HepG2 (cell line): ENCODE data around the gene EHD1. TPM values are rescaled to one million over a fixed set of nuclear protein-coding genes. Genes with fewer than 3 reads are reported as not detected.

Source experiments
- BHLHE40 ChIP-seq: IDR thresholded peaks from 2 replicates; pipeline ENCODE4 v1.6.1; 2011; ENCODE audit warnings: low read length, improper control_type of control experiment
- CC2D1A ChIP-seq: sonication (generic); formaldehyde crosslinking; IDR thresholded peaks from 2 replicates; pipeline ENCODE4 v1.8.1; 2023; ENCODE audit warnings: mild to moderate bottlenecking, missing genetic modification reagents
- GATAD1 ChIP-seq: IDR thresholded peaks from 2 replicates; pipeline ENCODE4 v1.6.1; 2016; ENCODE audit warnings: missing genetic modification reagents, missing compliant biosample characterization
- HINFP ChIP-seq: sonication (generic); formaldehyde crosslinking; IDR thresholded peaks from 2 replicates; pipeline ENCODE4 v1.4.0; 2020; ENCODE audit warnings: low read depth, mild to moderate bottlenecking, missing genetic modification reagents
- HMG20B ChIP-seq: conservative IDR thresholded peaks from 2 replicates; pipeline ENCODE4 v1.6.1; 2016; ENCODE audit warnings: missing genetic modification reagents, missing compliant biosample characterization
- HNF4A ChIP-seq: sonication (generic); formaldehyde crosslinking; IDR thresholded peaks from 2 replicates; pipeline ENCODE4 v1.4.0; 2020; ENCODE audit warnings: missing genetic modification reagents
- HNF4G ChIP-seq, 2 experiments: sonication (generic) in 1 of 2; formaldehyde crosslinking in 1 of 2; IDR thresholded peaks; 2 replicates each; pipeline versions ENCODE4 v1.4.0 to v1.6.1; 2011 to 2020; ENCODE audit warnings: borderline replicate concordance in 2 of 2, low read depth in 2 of 2, mild to moderate bottlenecking in 2 of 2, low read length in 1 of 2, missing genetic modification reagents in 1 of 2, moderate library complexity in 1 of 2
- HNRNPL ChIP-seq: fragments of 200-400 bp; formaldehyde crosslinking; IDR thresholded peaks from 2 replicates; pipeline ENCODE4 v1.6.1; 2017; ENCODE audit warnings: mild to moderate bottlenecking, low read depth, low read length
- HOXA5 ChIP-seq: sonication (generic); formaldehyde crosslinking; IDR thresholded peaks from 2 replicates; pipeline ENCODE4 v1.4.0; 2020; ENCODE audit warnings: missing genetic modification reagents
- KLF15 ChIP-seq: sonication (generic); formaldehyde crosslinking; IDR thresholded peaks from 2 replicates; pipeline ENCODE4 v1.8.1; 2023; ENCODE audit warnings: borderline replicate concordance, mild to moderate bottlenecking, inconsistent platforms, missing genetic modification reagents, mixed read lengths
- MEF2D ChIP-seq: sonication (generic); formaldehyde crosslinking; IDR thresholded peaks from 2 replicates; pipeline ENCODE4 v1.5.1; 2020; ENCODE audit warnings: mild to moderate bottlenecking, missing genetic modification reagents
- NFRKB ChIP-seq: fragments of 450-650 bp; IDR thresholded peaks from 2 replicates; pipeline ENCODE4 v1.6.1; 2017
- PBX2 ChIP-seq: IDR thresholded peaks from 2 replicates; pipeline ENCODE4 v1.6.1; 2016; ENCODE audit warnings: control low read depth
- PLRG1 ChIP-seq: fragments of 450-650 bp; conservative IDR thresholded peaks from 2 replicates; pipeline ENCODE4 v1.6.1; 2016
- SSRP1 ChIP-seq: IDR thresholded peaks from 2 replicates; pipeline ENCODE4 v1.6.1; 2016; ENCODE audit warnings: control low read depth
- THRA ChIP-seq: sonication (generic); formaldehyde crosslinking; IDR thresholded peaks from 2 replicates; pipeline ENCODE4 v1.4.0; 2020; ENCODE audit warnings: missing genetic modification reagents, borderline replicate concordance
- TP53 ChIP-seq: sonication (generic); formaldehyde crosslinking; conservative IDR thresholded peaks from 2 replicates; pipeline ENCODE4 v1.4.0; 2020; ENCODE audit warnings: missing genetic modification reagents
- ZNF546 ChIP-seq: sonication (generic); formaldehyde crosslinking; conservative IDR thresholded peaks from 2 replicates; pipeline ENCODE4 v1.8.1; 2023; ENCODE audit warnings: mild to moderate bottlenecking, missing genetic modification reagents
- ZNF609 ChIP-seq: sonication (generic); formaldehyde crosslinking; IDR thresholded peaks from 2 replicates; pipeline ENCODE4 v1.4.0; 2020; ENCODE audit warnings: mild to moderate bottlenecking, missing genetic modification reagents, borderline replicate concordance
- ZNF879 ChIP-seq: sonication (generic); formaldehyde crosslinking; IDR thresholded peaks from 2 replicates; pipeline ENCODE4 v1.8.1; 2023; ENCODE audit warnings: missing genetic modification reagents
- polyA plus RNA-seq, 8 experiments: library from polyadenylated mRNA; depleted of rRNA in 3 of 8; stranded (reverse) in 7 of 8; unstranded in 1 of 8; fragments of >200 nt; fragmentation: Illumina TruSeq in 4 of 8; extraction: Trizol in 4 of 8; gene quantifications; 2 replicates each; pipeline versions ENCODE4 v1.2.1 to v1.2.3, GENCODE V29; 2011 to 2016; ENCODE audit warnings: low read depth in 4 of 8, missing spikeins in 1 of 8, mixed read lengths in 1 of 8; ENCODE audit not compliant: insufficient read depth in 1 of 8
- total RNA-seq, 5 experiments: library from RNA; depleted of rRNA; stranded (reverse); fragments of >200 nt; fragmentation: Illumina TruSeq; extraction: Trizol; gene quantifications; 2 replicates each; pipeline ENCODE4 v1.2.3, GENCODE V29; 2016; ENCODE audit warnings: low read depth in 1 of 5

The EHD1 gene
- total and polyA plus RNA-seq, 2 of the 13 experiments (the other 11 are each of a cell fraction or from before 2014, with no cell fraction given): 23.6 to 26.6 TPM

GRCh38 chr11:64891215-64891848, 12.9 kb upstream of the EHD1 start (continued):
- TF ChIP-seq MEF2D (CRISPR knock-in tag) (no peak), TP53 (no peak), BHLHE40 (no peak), ZNF609 (CRISPR knock-in tag) (no peak), KLF15 (no peak), CC2D1A (CRISPR knock-in tag) (no peak), HMG20B (no peak), SSRP1 (CRISPR knock-in tag) (no peak), GATAD1 (CRISPR knock-in tag) (no peak), PLRG1 (no peak), ZNF546 (CRISPR knock-in tag) (no peak), PBX2 (CRISPR knock-in tag) (no peak), THRA (0 out of 2 replicates have a peak, but pooled peaks have one; percentile 24), ZNF879 (CRISPR knock-in tag) (no peak), NFRKB (no peak), HNF4G (IDR thresholded peaks at IDR 0.05; ENCODE audit: borderline replicate concordance, low read depth, low read length) (peak; percentile 63), HNF4G (CRISPR knock-in tag; IDR thresholded peaks at IDR 0.05; ENCODE audit: borderline replicate concordance, low read depth) (no peak), HNRNPL (peak; percentile 91), HINFP (no peak), HOXA5 (CRISPR knock-in tag) (no peak), HNF4A (CRISPR knock-in tag) (peak; percentile 73)
